SKM-1 treated with dmso at 0.1 percent for 144 hours (cell line): ENCODE results near the gene EFNA5.

Experiments used
- DNase-seq: peaks from one replicate; lab custom pipeline; 2025; ENCODE audit not compliant: unreplicated experiment; lab: John Stamatoyannopoulos, UW

Gene EFNA5

DNA sequence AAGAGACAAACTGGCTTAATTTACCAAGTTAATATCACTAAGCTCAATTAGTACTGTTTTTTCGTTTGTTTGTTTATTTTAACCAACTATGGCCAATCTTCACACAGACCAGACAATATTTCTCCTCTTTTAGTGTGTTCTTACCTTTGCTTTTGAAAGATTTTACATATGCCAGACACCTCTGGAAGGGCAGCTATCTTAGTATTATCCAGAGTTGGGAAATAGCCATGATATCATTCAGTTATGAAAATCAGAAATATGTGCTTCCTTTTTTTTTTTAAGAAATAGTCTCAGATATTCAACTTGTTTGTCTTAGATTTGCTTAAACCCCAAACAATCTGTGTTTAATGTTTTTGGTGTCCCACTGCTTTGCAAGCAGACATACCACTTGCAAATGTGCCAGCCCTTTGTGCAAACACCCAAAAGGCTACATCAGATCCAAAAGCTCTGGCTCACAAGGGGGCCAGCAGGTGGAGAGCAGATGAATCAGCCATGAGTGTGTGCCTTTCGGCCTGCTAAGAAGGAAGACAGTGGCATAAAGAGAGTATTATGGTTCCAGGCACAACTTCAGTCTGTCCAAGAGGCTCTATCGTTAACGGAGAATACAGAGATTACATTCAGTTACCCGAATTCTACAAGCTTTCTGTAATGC lies 147.6 kb downstream of the EFNA5 start:
- DNase-seq, result no peak

- no peak for DNase-seq
These were observed 148.3 kb downstream of the EFNA5 start for GRCh38 chr5:107522456-107522855.

GRCh38 chr5:107519900-107520354 lies 150.8 kb downstream of the EFNA5 start:
- DNase-seq, result no peak

GRCh38 chr5:107518616-107519015 lies 152.1 kb downstream of the EFNA5 start:
- DNase-seq, result no peak

- no peak for DNase-seq
These were observed 152.5 kb downstream of the EFNA5 start for GRCh38 chr5:107518190-107518589.

DNA sequence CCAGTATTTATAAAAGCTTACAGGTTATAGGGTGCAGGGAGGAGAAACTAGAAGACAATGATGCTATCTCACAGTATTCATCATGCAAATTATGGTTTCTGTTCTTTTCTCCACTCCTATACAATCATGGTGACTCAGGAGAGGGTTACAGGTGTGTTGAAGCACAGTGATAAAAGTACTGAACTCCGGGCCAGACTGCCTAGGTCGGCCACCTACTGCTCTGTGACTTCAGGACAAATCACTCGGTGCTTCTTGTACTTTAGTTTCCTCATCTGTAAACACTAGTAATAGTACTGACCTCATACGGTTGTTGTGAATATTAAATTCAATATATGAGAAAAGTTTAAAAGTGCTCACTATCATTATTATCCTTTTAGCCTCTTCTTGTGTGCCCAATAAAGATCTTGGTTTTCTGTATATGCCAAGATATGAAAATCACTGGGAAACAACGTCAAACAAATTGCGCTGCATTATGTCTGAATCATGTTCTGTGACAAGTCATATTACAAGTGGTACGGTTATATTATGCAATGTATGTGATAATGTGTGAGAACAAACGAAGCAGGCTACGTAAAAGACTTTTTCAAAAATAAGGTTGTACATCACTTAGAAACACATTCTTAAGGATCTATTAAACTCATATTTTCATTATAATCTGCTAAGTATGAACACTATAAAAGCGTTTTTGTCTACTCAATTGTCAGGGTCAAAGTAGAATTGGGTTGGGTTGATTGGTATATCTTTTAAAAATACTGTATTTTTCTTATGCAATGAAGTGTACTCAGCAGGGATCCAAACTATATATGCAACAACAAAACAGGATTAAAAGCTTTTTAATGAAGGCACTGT lies 153.3 kb downstream of the EFNA5 start:
- DNase-seq, result no peak

GRCh38 chr5:107516452-107517184 lies 154.1 kb downstream of the EFNA5 start:
- no peak for DNase-seq

GRCh38 chr5:107515521-107516080 lies 155.1 kb downstream of the EFNA5 start:
- DNase-seq, result no peak

DNA sequence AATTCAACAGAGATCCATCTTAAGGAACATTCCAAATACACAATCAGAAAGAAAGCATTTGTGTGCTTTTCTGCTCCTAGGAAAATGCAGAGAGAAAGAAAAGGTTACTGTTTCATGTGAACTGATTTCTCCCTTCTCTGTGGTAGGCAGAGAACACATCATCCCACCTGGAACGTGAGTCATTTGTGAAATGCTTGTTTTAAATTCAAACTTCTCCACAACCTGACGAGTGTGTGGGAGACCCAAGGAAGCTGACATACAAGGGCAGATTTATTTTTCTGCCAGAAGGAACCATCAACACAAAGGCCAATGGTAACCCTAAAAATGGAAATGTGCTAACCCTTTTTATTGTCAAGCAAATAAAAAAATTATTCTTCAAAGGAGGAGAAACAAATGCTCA lies 156.4 kb downstream of the EFNA5 start:
- no peak for DNase-seq

GRCh38 chr5:107513337-107514085 lies 157.2 kb downstream of the EFNA5 start:
- no peak for DNase-seq

DNA sequence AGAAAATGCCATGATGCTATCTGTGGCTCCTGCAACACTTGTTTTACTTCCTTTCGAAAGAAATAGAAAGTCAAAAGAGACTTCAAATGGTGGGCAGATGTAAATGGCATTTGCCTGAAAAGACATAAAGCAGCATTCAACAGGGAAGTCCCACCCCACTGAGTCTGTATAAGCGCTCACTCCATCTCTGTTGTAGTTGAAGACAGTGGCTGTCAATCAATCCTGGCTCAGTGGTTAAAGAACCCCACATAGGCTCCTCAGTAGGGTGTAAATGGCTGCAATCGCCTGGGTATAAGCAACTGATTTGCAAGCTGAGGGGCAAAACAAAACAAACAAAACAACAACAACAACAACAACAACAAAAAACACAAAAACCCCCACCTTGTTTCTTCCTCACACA lies 158.7 kb downstream of the EFNA5 start:
- no peak for DNase-seq

DNA sequence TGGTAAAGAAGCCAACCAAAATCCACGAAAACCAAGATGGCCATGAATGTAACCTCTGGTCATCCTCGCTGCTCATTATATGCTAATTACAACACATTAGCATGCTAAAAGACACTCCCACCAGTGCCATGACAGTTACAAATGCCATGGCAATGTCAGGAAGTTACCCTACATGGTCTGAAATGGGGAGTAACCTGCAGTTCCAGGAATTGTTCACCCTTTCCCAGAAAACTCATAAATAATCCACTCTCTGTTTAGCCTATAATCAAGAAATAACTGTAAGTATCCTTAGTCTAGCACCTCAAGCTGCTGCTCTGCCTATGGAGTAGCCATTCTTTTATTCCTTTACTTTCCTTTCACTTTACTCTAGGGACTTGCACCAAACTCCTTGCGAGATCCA lies 160.6 kb downstream of the EFNA5 start:
- DNase-seq, result no peak

DNA sequence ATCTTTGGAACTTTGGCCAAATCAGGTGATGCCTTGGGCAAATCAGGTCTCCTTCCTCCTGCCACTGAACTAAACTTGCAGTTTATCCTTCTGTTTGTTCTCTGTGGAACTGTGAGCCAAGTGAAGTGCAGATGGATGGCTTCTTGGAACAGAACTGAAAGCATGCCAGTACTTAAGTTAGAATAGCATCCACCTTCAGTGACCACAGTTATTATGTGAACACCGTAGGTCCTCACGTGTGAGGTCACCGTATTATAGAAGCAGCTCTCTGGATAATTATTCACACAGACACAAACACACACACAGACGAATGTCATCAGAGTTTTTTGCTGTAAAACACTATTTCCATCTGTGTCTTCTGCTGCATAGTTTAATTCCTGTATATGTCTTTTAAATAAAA lies 162.6 kb downstream of the EFNA5 start:
- no peak for DNase-seq

DNA sequence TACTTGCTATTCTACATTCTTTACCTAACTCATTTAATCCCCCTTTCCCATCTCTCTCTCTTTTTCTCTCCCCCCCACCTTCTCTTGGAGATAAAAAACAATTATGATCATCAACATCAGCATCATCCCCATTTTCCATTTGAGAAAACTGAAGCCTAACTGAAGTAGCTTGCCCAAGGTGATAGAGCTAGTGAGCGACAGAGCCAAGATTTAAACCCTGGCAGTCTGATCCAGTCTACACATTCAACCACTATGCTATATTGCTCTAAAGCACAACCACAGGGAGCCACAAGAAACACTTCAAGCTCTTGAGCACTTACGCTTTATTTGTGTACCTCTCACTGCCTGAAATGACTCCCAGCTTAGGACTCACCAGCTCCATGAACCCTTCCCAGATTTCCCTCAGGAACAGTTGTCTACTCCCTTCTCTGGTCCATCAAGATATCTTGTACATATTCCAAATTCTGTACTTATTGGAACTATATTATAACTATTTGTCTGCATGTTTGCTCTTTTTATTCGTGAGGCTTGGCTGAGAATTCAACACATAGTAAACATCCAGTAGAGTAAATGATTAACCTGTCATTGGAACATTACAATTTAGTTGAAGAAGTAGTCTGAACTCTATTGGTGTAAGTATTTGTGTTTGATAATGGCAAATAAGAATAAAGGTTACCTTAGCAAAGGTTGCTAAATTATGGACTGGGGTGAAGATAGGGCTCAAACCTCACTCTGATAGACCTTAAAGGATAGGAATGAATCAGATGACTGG lies 164.8 kb downstream of the EFNA5 start:
- no peak for DNase-seq

- DNase-seq, result no peak
These were observed 166.3 kb downstream of the EFNA5 start for GRCh38 chr5:107504424-107504823.

- no peak for DNase-seq
These were observed 168.1 kb downstream of the EFNA5 start for GRCh38 chr5:107502676-107503060.

- no peak for DNase-seq
These were observed 168.6 kb downstream of the EFNA5 start for GRCh38 chr5:107501965-107502675.

DNA sequence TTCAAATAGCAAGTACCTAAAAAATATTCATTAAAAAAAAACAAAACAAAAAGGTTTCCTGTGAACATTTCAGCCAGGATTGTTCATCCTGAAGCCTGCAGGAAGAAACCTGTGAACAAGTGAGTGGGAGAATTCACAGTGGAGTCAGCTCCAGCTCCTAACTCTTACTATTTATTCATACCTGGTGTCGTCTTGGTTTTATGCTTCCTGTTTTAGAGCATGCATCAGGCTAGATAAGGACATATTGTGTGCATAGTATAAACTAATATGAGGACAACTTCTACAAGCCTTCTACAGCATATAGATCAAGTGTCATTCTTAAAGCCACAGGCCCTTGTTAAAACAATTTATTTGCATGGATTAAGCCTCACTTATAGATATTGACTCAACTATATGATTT lies 169.9 kb downstream of the EFNA5 start:
- no peak for DNase-seq

GRCh38 chr5:107500347-107500746 lies 170.4 kb downstream of the EFNA5 start:
- DNase-seq, result no peak
